HepG2 (cell line): ENCODE measurements around the gene CSDE1. TPM values are rescaled to one million over a fixed set of nuclear protein-coding genes. Genes with fewer than 3 reads are reported as not detected.

Source experiments
- ATAC-seq: fragments of 200-7000 bp; cut with Tn5 transposase; 3 replicates; pipeline ENCODE4 v1.9.1; 2020; ENCODE audit warnings: mild to moderate bottlenecking, moderate library complexity
- BruUV-seq: library from RNA; stranded (reverse); fragments of 400-500 nt; replicated peaks from 2 replicates; lab custom pipeline; 2021; lab: Mats Ljungman, UMichigan
- CTCF ChIA-PET: fragments of 300-600 bp; formaldehyde crosslinking; extraction: SDS; loops from one replicate; lab custom pipeline; 2021; ENCODE audit warnings: low total read pairs, inconsistent platforms, low intra/inter-chr PET ratio; lab: Yijun Ruan, JAX
- POLR2A ChIA-PET: fragments of 350-600 bp; sonication (Branson Sonifier 250); formaldehyde crosslinking; loops from one replicate; lab custom pipeline; 2020; ENCODE audit warnings: antibody characterized with exemption, inconsistent platforms; lab: Yijun Ruan, JAX
- DNase-seq: peaks from one replicate; pipeline ENCODE4 v3.0.0-alpha.2; 2015; ENCODE audit warnings: low spot score
- FAIRE-seq: peaks from 3 replicates; lab custom pipeline; 2011; peaks lifted over from hg19 to GRCh38; lab: Jason Lieb, UNC
- H2AFZ ChIP-seq: one replicate; pipeline ENCODE4 v1.6.1; 2011; ENCODE audit warnings: low read length, inconsistent platforms
- H3K27ac ChIP-seq: fragments of 300-600 bp; 3 replicates; pipeline ENCODE4 v1.8.0; 2011; ENCODE audit warnings: mixed run types, mild to moderate bottlenecking, mixed read lengths, low read length, inconsistent platforms; ENCODE audit not compliant: insufficient read depth; ENCODE audit errors: extremely low read length
- H3K27me3 ChIP-seq, 2 experiments: fragments of 200-600 bp in 1 of 2; 2 replicates in 1 of 2; 3 replicates in 1 of 2; pipeline versions ENCODE4 v1.6.0 to v1.8.0; 2011; ENCODE audit warnings: low read length in 2 of 2, mild to moderate bottlenecking in 2 of 2, moderate library complexity in 2 of 2, inconsistent platforms in 1 of 2; ENCODE audit not compliant: insufficient read depth in 2 of 2, control insufficient read depth in 1 of 2
- H3K36me3 ChIP-seq, 2 experiments: fragments of 200-600 bp in 1 of 2; replicated peaks in 1 of 2; 2 replicates in 1 of 2; 3 replicates in 1 of 2; pipeline versions ENCODE4 v1.5.1 to v1.8.0; 2011; ENCODE audit warnings: low read length in 2 of 2, inconsistent platforms in 1 of 2; ENCODE audit not compliant: insufficient read depth in 2 of 2, control insufficient read depth in 1 of 2
- H3K4me1 ChIP-seq: 2 replicates; pipeline ENCODE4 v1.5.1; 2012; ENCODE audit warnings: low read length, inconsistent platforms; ENCODE audit not compliant: insufficient read depth
- H3K4me2 ChIP-seq: 2 replicates; pipeline ENCODE4 v1.6.0; 2011; ENCODE audit warnings: low read depth, low read length, inconsistent platforms
- H3K4me3 ChIP-seq, 3 experiments: fragments of 200-600 bp in 1 of 3; sonication (generic), shearing (Covaris generic) in 1 of 3; replicated peaks in 1 of 3; 2 replicates each; pipeline ENCODE4 v1.5.1; 2011 to 2016; ENCODE audit warnings: low read length in 3 of 3, inconsistent platforms in 2 of 3, low read depth in 2 of 3, mild to moderate bottlenecking in 2 of 3, control low read depth in 1 of 3, mixed read lengths in 1 of 3; ENCODE audit not compliant: insufficient read depth in 1 of 3
- H3K79me2 ChIP-seq: one replicate; pipeline ENCODE4 v1.6.1; 2011; ENCODE audit warnings: low read length, inconsistent platforms; ENCODE audit not compliant: insufficient read depth
- H3K9ac ChIP-seq: 2 replicates; pipeline ENCODE4 v1.6.0; 2011; ENCODE audit warnings: mild to moderate bottlenecking, low read depth, low read length, inconsistent platforms; ENCODE audit not compliant: insufficient read depth
- H3K9me3 ChIP-seq: 2 replicates; pipeline ENCODE4 v1.5.1; 2012; ENCODE audit warnings: mild to moderate bottlenecking, low read length
- H4K20me1 ChIP-seq: 2 replicates; pipeline ENCODE4 v1.6.0; 2011; ENCODE audit warnings: inconsistent platforms, mild to moderate bottlenecking, low read length, moderate library complexity; ENCODE audit not compliant: insufficient read depth
- ATF7 ChIP-seq, 2 experiments: fragments of 450-650 bp in 1 of 2; sonication (generic) in 1 of 2; formaldehyde crosslinking in 1 of 2; IDR thresholded peaks; 2 replicates each; pipeline versions ENCODE4 v1.4.0 to v1.6.1; 2016 to 2020; ENCODE audit warnings: antibody characterized with exemption in 1 of 2, mild to moderate bottlenecking in 1 of 2, missing genetic modification reagents in 1 of 2
- ERF ChIP-seq: IDR thresholded peaks from 2 replicates; pipeline ENCODE4 v1.6.1; 2018; ENCODE audit warnings: missing biosample characterization, missing genetic modification reagents
- HDAC1 ChIP-seq: sonication (generic); formaldehyde crosslinking; IDR thresholded peaks from 2 replicates; pipeline ENCODE4 v1.5.1; 2020; ENCODE audit warnings: mild to moderate bottlenecking, missing genetic modification reagents
- PLRG1 ChIP-seq: fragments of 450-650 bp; conservative IDR thresholded peaks from 2 replicates; pipeline ENCODE4 v1.6.1; 2016
- RBAK ChIP-seq: sonication (generic); formaldehyde crosslinking; IDR thresholded peaks from 2 replicates; pipeline ENCODE4 v1.5.1; 2020; ENCODE audit warnings: mild to moderate bottlenecking, missing genetic modification reagents
- TCF7L2 ChIP-seq: IDR thresholded peaks from 2 replicates; pipeline ENCODE4 v1.6.1; 2011; ENCODE audit warnings: mild to moderate bottlenecking, low read depth, low read length, moderate library complexity
- ZNF10 ChIP-seq: sonication (generic); formaldehyde crosslinking; IDR thresholded peaks from 2 replicates; pipeline ENCODE4 v1.4.0; 2020; ENCODE audit warnings: mild to moderate bottlenecking, low read depth, missing genetic modification reagents, borderline replicate concordance
- ZNF207 ChIP-seq: fragments of 450-650 bp; IDR thresholded peaks from 2 replicates; pipeline ENCODE4 v1.6.1; 2016; ENCODE audit warnings: antibody characterized with exemption, borderline replicate concordance
- ZNF629 ChIP-seq: sonication (generic); formaldehyde crosslinking; conservative IDR thresholded peaks from 2 replicates; pipeline ENCODE4 v1.5.0; 2020; ENCODE audit warnings: missing genetic modification reagents
- ZNF670 ChIP-seq: sonication (generic); formaldehyde crosslinking; IDR thresholded peaks from 2 replicates; pipeline ENCODE4 v1.8.0; 2022; ENCODE audit warnings: mild to moderate bottlenecking, missing genetic modification reagents, borderline replicate concordance
- ZNF720 ChIP-seq: sonication (generic); formaldehyde crosslinking; IDR thresholded peaks from 2 replicates; pipeline ENCODE4 v1.4.0; 2020; ENCODE audit warnings: missing genetic modification reagents
- ZNF747 ChIP-seq: sonication (generic); formaldehyde crosslinking; IDR thresholded peaks from 2 replicates; pipeline ENCODE4 v1.8.1; 2023; ENCODE audit warnings: missing genetic modification reagents, mild to moderate bottlenecking, borderline replicate concordance
- ZNF777 ChIP-seq: sonication (generic); formaldehyde crosslinking; IDR thresholded peaks from 2 replicates; pipeline ENCODE4 v1.4.0; 2020; ENCODE audit warnings: missing genetic modification reagents
- WGBS: methylation state at CpG from one replicate; pipeline ENCODE4 v1.1.6; 2017; ENCODE audit warnings: low lambda C conversion rate; 5-methylcytosine and 5-hydroxymethylcytosine counted together
- in situ Hi-C: cut with HindIII; loops from 2 replicates; pipeline ENCODE4 v1.10.0; 2017; ENCODE audit warnings: low pct_unique_long_range_greater_than_20kb; ENCODE audit not compliant: extremely low pct_ligation_motif_present
- intact Hi-C: fragments of 100-400 bp; cut with micrococcal nuclease; formaldehyde crosslinking; loops from one replicate; pipeline ENCODE4 v1.10.0; 2022; ENCODE audit not compliant: unreplicated experiment
- polyA plus RNA-seq, 8 experiments: library from polyadenylated mRNA; depleted of rRNA in 3 of 8; stranded (reverse) in 7 of 8; unstranded in 1 of 8; fragments of >200 nt; fragmentation: Illumina TruSeq in 4 of 8; extraction: Trizol in 4 of 8; gene quantifications; 2 replicates each; pipeline versions ENCODE4 v1.2.1 to v1.2.3, GENCODE V29; 2011 to 2016; ENCODE audit warnings: low read depth in 4 of 8, missing spikeins in 1 of 8, mixed read lengths in 1 of 8; ENCODE audit not compliant: insufficient read depth in 1 of 8
- total RNA-seq, 5 experiments: library from RNA; depleted of rRNA; stranded (reverse); fragments of >200 nt; fragmentation: Illumina TruSeq; extraction: Trizol; gene quantifications; 2 replicates each; pipeline ENCODE4 v1.2.3, GENCODE V29; 2016; ENCODE audit warnings: low read depth in 1 of 5
- TF ChIP-seq, protein P1 (sequence below): sonication (generic); formaldehyde crosslinking; conservative IDR thresholded peaks from 2 replicates; pipeline ENCODE4 v1.5.0; 2020; ENCODE audit warnings: missing genetic modification reagents
- TF ChIP-seq, protein P2 (sequence below): sonication (generic); formaldehyde crosslinking; conservative IDR thresholded peaks from 2 replicates; pipeline ENCODE4 v1.8.0; 2022; ENCODE audit warnings: missing genetic modification reagents
- TF ChIP-seq, protein P3 (sequence below): IDR thresholded peaks from 2 replicates; pipeline ENCODE4 v1.6.1; 2016; ENCODE audit warnings: low read depth
- TF ChIP-seq, protein P4 (sequence below): sonication (generic); formaldehyde crosslinking; IDR thresholded peaks from 2 replicates; pipeline ENCODE4 v1.5.0; 2020; ENCODE audit warnings: missing genetic modification reagents

The CSDE1 gene
- total and polyA plus RNA-seq, 2 of the 13 experiments (the other 11 are each of a cell fraction or from before 2014, with no cell fraction given), result 150 to 313 TPM

DNA sequence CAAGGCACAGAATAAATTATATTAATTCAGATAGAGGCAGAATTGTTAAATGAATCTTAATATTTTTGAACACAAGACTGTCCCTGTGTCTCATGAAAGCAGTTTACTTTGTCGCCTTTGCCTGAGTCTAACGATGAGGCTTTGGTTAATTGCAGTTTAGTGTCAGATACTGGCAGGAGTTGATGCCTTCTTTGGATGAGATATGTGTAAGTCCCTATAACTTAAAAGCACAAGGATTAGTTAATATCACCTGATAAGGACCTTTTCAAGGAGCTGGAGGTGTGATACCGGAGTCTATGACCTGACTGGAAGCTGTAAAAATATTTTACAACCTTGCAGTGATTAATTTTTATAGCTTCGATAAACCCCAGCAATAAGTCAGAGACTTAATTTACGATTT, 24.7 kb upstream of the CSDE1 start:
- ChIA-PET POLR2A (no interaction called here), CTCF (no interaction called here)
- DNase-seq (no peak), FAIRE-seq (no peak), ATAC-seq (no peak)
- peaks cover 4 to 15% of the 10 kb centered on the region in 2 experiments; a peak in 4 of 5 replicates for H3K36me3 ChIP-seq
- H3K79me2 ChIP-seq, result peaks cover 21% of the 10 kb centered on the region
- H4K20me1 ChIP-seq, result no peaks in the 10 kb centered on the region
- H3K27ac ChIP-seq, result no peak overlapping the region
- no peak overlapping the region for H3K4me2 ChIP-seq
- 16% methylated on average over 5 of the region's 5 CpGs for WGBS
- H3K9me3 ChIP-seq, result no peaks in the 10 kb centered on the region
- intact Hi-C loops, result loop anchor here (10.0 kb wide), 1 partner anchor 252 kb away; no protein-coding TSS in a partner anchor
- H3K4me1 ChIP-seq, result peaks cover 16% of the 10 kb centered on the region
- H3K27me3 ChIP-seq, result no peaks in the 10 kb centered on the region; a peak in 1 of 5 replicates
- BruUV-seq, result no TSS peak
- no peak overlapping the region for H3K9ac ChIP-seq
- TF ChIP-seq, protein P1, sequence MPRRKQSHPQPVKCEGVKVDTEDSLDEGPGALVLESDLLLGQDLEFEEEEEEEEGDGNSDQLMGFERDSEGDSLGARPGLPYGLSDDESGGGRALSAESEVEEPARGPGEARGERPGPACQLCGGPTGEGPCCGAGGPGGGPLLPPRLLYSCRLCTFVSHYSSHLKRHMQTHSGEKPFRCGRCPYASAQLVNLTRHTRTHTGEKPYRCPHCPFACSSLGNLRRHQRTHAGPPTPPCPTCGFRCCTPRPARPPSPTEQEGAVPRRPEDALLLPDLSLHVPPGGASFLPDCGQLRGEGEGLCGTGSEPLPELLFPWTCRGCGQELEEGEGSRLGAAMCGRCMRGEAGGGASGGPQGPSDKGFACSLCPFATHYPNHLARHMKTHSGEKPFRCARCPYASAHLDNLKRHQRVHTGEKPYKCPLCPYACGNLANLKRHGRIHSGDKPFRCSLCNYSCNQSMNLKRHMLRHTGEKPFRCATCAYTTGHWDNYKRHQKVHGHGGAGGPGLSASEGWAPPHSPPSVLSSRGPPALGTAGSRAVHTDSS (CRISPR knock-in tag), result no peak
- TF ChIP-seq ERF (CRISPR knock-in tag) (no peak), ZNF207 (no peak), ZNF670 (CRISPR knock-in tag) (no peak), ZNF777 (CRISPR knock-in tag) (no peak), TCF7L2 (no peak), ZNF629 (CRISPR knock-in tag) (no peak), ATF7 (IDR thresholded peaks at IDR 0.05) (no peak), ATF7 (CRISPR knock-in tag; IDR thresholded peaks at IDR 0.05) (no peak), ZNF10 (CRISPR knock-in tag) (no peak), ZNF720 (CRISPR knock-in tag) (no peak), ZNF747 (CRISPR knock-in tag) (no peak), PLRG1 (no peak), HDAC1 (CRISPR knock-in tag) (no peak), RBAK (CRISPR knock-in tag) (no peak)
- TF ChIP-seq, protein P2, sequence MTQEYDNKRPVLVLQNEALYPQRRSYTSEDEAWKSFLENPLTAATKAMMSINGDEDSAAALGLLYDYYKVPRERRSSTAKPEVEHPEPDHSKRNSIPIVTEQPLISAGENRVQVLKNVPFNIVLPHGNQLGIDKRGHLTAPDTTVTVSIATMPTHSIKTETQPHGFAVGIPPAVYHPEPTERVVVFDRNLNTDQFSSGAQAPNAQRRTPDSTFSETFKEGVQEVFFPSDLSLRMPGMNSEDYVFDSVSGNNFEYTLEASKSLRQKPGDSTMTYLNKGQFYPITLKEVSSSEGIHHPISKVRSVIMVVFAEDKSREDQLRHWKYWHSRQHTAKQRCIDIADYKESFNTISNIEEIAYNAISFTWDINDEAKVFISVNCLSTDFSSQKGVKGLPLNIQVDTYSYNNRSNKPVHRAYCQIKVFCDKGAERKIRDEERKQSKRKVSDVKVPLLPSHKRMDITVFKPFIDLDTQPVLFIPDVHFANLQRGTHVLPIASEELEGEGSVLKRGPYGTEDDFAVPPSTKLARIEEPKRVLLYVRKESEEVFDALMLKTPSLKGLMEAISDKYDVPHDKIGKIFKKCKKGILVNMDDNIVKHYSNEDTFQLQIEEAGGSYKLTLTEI (CRISPR knock-in tag), result no peak
- TF ChIP-seq, protein P3, sequence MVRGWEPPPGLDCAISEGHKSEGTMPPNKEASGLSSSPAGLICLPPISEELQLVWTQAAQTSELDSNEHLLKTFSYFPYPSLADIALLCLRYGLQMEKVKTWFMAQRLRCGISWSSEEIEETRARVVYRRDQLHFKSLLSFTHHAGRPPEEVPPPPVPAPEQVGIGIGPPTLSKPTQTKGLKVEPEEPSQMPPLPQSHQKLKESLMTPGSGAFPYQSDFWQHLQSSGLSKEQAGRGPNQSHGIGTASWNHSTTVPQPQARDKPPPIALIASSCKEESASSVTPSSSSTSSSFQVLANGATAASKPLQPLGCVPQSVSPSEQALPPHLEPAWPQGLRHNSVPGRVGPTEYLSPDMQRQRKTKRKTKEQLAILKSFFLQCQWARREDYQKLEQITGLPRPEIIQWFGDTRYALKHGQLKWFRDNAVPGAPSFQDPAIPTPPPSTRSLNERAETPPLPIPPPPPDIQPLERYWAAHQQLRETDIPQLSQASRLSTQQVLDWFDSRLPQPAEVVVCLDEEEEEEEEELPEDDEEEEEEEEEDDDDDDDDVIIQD (CRISPR knock-in tag), result no peak
- TF ChIP-seq, protein P4, sequence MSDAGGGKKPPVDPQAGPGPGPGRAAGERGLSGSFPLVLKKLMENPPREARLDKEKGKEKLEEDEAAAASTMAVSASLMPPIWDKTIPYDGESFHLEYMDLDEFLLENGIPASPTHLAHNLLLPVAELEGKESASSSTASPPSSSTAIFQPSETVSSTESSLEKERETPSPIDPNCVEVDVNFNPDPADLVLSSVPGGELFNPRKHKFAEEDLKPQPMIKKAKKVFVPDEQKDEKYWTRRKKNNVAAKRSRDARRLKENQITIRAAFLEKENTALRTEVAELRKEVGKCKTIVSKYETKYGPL (CRISPR knock-in tag), result no peak
- H2AFZ ChIP-seq, result no peak overlapping the region
- in situ Hi-C loops, result no loop called here
- H3K4me3 ChIP-seq, result no peak overlapping the region
